Measurements from ENCODE around the gene GPATCH1.
"Not testable (repeated sequence)": the region's sequence is repeated elsewhere in the genome, so short reads cannot be mapped to it uniquely, and the experiment has no call there.

Gene GPATCH1

GRCh38 chr19:33080761-33081681 lies at the start of gene GPATCH1:
TSS of gene GPATCH1 (plus strand) at chr19:33081181. CDS start at chr19:33081194, 13 bp downstream.
- DNase-seq (ENCODE audit: low read depth): peak; percentile 77

GRCh38 chr19:33032218-33032781 lies 48.7 kb upstream of the GPATCH1 start:
- no peak for DNase-seq (ENCODE audit: low read depth)

GRCh38 chr19:33035461-33035860 lies 45.5 kb upstream of the GPATCH1 start:
- no peak for DNase-seq (ENCODE audit: low read depth)

DNA sequence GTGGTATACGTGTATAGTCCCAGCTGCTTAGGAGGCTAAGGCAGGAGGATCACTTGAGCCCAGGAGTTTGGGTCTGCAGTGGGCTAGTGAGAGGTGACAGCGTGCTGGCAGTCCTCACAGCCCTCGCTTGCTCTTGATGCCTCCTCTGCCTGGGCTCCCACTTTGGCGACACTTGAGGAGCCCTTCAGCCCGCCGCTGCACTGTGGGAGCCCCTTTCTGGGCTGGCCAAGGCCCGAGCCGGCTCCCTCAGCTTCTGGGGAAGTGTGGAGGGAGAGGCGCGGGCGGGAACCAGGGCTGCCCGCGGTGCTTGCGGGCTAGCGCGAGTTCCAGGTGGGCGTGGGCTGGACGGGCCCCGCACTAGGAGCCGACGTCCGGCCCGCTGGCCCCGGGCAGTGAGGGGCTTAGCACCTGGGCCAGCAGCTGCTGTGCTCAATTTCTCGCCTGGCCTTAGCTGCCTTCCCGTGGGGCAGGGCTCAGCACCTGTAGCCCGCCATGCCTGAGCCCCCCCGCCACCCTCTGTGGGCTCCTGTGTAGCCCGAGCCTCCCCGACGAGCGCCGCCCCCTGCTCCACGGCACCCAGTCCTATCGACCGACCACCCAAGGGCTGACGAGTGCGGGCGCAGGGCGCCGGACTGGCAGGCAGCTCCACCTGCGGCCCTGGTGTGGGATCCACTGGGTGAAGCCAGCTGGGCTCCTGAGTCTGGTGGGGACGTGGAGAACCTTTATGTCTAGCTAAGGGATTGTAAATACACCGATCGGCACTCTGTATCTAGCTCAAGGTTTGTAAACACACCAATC lies 44.4 kb upstream of the GPATCH1 start:
- not testable (repeated sequence) for DNase-seq (ENCODE audit: low read depth)

- DNase-seq (ENCODE audit: low read depth): not testable (repeated sequence)
Observed at GRCh38 chr19:33037168-33038025, 43.6 kb upstream of the GPATCH1 start.

DNA sequence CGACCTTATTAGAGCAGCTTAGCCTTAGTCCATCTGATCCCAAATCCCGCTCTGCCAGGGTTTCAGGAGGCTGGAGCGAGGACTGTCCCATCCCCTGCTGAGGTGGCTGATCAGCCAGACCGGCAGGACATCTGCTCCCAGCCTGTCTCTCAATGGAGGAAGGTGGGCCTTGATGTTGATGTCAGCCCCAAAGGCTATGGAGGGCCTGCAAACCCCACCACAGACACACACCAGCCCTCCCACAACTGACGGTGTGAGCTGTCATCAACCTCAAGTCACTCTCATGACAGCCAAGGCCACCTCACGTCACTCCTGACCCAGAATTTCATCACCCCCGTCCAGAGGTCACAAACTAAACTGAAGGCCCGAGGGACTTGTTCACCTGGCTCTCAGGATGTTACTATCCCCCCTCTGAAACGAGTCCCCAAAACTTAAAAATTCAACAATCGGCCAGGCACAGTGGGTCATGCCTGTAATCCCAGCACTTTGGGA lies 41.8 kb upstream of the GPATCH1 start:
- no peak for DNase-seq (ENCODE audit: low read depth)

GRCh38 chr19:33039815-33040214 lies 41.2 kb upstream of the GPATCH1 start:
- DNase-seq (ENCODE audit: low read depth): no peak

GRCh38 chr19:33040994-33041827 lies 39.8 kb upstream of the GPATCH1 start:
- DNase-seq (ENCODE audit: low read depth): no peak

DNA sequence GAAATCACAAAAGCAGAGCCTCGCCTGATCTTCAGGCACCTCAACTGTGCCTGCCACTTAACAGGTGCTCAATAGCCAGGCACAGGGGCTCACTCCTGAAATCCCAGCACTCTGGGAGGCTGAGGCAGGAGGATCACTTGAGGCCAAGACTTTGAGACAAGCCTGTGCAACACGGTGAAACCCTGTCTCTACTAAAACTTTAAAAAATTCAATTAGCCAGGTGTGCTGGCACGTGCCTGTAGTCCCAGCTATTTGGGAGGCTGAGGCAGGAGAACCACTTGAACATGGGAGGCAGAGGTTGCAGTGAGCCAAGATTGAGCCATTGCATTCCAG lies 39.2 kb upstream of the GPATCH1 start:
- DNase-seq (ENCODE audit: low read depth): not testable (repeated sequence)

DNA sequence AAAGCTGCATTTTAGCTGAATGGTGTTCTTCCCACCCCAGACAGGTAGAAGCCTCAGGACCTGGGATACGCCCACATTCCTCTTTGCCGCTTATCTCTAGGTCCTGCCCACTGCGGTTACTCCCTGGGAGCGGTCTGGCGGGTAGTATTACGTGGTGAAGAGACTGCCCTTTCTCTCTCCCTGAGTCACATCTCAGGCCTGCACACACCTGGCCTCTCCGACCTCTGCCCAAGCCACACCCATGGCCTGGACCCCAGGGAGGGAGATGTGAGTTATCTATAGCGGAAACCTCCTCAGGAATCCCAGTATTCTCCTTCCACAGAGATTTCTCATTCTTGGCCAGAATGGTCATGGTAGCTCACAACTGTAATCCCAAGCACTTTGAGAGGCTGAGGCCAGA lies 33.6 kb upstream of the GPATCH1 start:
- no peak for DNase-seq (ENCODE audit: low read depth)

DNA sequence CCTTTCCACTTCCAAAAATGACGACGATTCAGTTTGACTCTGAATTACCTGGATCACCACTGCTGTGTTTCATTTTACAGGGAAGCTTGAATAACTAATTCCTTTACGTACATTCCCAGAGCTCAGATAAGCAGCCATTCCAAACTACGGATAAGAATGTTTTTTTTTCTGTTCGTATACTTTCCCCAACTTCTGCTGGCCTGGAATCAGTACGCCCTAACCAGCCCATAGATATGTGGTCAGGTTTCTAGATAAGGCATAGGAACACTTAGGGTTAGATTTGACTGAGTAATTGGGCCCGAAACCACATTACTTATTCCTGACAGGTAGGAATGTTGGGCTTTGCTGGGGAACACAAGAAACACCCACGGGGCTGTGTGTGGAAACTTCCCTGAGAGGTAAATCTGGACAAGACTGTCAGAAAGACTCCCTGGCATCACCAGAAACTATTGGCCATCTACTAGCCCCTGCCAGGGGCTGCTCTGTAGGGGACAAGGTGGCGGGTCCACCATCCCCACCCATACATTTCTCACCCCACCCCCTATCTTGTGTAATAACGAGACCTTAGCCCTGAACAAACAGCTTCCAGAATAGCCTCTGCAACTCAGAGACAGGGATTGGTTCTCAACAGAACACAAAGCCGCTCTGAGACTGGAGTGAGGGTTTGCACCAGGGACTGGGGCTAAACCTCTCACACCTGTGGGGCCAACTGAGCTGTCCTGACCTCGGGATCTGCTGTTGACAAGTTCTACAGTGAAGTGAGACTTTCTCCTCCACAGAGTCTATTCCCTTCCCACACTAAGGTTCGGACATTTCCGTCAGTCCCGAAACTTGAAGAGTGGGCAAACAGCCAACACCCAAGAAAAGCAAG lies 31.9 kb upstream of the GPATCH1 start:
- DNase-seq (ENCODE audit: low read depth): no peak

DNA sequence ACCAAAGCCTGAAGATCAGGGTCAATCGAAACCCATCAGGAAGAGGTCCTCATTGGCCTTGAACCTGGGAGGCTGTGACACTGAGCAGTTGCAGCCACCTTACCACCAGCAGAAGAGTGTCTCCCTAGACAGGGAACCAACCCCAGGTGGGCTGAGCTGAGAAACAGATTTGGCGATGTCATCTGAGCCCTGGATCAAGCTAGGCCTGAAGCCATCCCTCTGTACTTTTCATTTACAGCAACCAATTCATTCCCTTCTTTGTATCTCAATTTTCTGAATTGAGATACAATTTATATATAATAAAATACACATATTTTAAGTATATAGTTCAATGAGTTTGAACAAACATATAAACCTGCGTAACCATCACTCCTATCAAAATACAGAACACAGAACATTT lies 30.9 kb upstream of the GPATCH1 start:
- DNase-seq (ENCODE audit: low read depth): no peak

GRCh38 chr19:33052352-33052972 lies 28.5 kb upstream of the GPATCH1 start:
- DNase-seq (ENCODE audit: low read depth): no peak

DNA sequence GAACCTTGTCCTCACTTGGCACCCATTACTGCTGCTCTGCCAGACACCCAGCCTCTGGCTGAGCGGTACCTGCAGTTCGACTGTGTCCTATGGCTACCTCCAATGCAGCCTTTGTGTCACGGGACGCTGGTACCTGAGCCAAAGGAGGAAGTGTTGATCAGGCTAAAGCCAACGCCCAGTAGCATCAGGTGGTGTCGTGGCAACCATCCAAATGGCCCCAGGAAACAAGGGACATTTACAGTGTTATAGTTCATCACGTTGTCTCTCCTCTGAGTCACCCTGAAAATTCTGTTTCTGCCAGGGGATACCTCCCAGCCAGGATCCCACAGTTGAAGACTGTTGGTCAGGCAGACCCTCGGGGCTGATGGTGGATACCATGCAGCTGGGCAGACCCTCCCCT lies 26.4 kb upstream of the GPATCH1 start:
- no peak for DNase-seq (ENCODE audit: low read depth)

DNA sequence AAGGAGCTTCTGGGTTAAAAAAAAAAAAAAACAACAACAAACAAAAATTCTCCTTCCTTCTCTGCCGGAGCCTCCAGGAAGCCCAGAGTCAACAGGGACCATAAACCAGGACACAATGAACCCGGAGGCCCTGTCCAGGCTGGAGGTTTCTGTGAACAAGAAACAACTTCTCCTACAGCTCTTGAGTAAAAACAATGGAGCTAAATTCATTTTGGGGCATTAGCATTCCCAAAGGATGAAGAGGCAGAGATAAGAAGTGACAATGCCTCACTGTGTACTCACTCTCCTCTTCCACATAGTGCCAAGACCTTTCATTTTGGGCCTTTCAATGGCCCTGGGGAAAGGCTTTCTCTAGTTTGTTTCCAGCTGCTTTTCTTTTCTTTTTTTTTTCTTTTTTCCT lies 25.3 kb upstream of the GPATCH1 start:
- no peak for DNase-seq (ENCODE audit: low read depth)

- no peak for DNase-seq (ENCODE audit: low read depth)
Observed at GRCh38 chr19:33060586-33060985, 20.4 kb upstream of the GPATCH1 start.

GRCh38 chr19:33062902-33063301 lies 18.1 kb upstream of the GPATCH1 start:
- no peak for DNase-seq (ENCODE audit: low read depth)

DNA sequence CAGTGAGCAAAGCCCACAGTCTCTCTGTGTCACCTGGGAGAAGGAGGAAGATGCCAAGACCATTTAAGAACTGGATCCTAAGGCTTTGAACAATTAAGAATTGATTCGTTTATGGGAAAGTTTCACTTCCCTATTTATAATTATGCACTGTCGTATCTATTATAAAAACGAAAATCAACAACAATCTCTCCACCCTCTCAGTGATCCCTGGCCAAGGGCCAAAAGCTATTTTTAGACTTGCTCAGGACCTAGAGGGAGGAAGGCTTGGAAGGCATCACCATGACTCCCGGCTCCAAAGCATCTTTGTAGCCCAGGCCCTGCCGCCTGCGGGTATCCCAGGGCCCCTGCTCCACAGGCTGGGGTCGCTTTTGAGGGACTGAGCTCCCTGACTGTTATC lies 17.6 kb upstream of the GPATCH1 start:
- DNase-seq (ENCODE audit: low read depth): no peak

GRCh38 chr19:33063753-33064457 lies 17.1 kb upstream of the GPATCH1 start:
- DNase-seq (ENCODE audit: low read depth): no peak
